NCI-H345 (cell line): ENCODE measurements around the gene MSANTD2.
A peak's percentile ranks its signal among the peaks of the same experiment; 100 is the strongest.

Experiments used
- DNase-seq: peaks from one replicate; lab custom pipeline; 2025; lab: John Stamatoyannopoulos, UW

The MSANTD2 gene

DNA sequence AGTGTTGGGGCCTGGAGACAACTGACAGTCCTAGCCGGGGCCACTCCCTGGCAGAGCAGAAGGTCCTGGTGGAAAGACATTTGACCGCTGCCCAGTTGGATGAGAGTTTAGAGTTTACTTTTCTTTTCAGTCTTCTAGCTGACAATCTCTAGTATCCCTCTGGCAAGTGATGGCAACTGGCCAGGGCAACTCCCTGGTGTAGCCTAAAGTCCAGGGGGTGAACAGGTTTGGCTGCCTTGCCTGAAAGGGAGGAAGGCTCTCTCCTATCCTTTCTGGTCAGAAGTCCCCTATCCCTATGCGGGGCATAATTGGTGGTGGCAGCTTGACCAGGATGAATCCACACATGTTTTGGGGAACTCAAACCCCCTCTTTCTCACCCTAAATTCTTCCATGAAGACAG is 16.8 kb upstream of the MSANTD2 start:
- DNase-seq = no peak

DNA sequence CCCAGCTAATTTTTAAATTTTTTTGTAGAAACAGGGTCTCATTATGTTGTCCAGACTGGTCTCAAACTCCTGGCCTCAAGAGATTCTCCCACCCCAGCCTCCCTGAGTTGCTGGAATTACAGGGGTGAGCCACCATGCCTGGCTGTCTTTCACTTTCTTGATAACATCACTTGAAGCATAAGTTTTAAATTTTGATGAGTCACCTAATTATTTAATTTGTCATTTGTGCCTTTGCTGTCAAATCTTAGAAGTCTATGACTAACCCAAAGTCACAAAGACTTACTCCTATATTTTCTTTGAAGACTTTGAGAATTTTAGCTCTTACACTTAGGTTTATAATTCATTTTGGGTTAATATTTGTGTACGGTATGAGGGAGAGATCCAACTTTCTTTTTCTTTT is 14.5 kb upstream of the MSANTD2 start:
- no peak for DNase-seq

DNA sequence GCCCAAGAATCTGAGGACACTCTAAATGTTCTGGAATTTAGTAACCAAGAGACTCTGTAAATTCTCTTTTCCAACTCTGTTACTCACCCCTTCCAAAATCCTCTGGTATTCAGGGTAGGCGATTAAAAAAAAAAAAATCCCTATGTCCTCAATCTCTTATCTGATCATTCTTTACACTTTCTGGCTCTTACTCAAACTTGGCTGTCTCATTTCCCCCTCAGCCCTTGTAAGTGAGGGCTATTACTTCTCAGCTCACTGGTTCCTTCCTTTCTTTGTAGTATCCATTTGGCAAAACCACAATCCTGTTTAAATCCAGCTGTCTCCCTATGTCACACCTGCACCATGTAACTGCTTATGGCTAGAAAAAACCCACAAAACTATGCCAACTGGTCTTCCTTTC is 12.7 kb upstream of the MSANTD2 start:
- no peak for DNase-seq

DNA sequence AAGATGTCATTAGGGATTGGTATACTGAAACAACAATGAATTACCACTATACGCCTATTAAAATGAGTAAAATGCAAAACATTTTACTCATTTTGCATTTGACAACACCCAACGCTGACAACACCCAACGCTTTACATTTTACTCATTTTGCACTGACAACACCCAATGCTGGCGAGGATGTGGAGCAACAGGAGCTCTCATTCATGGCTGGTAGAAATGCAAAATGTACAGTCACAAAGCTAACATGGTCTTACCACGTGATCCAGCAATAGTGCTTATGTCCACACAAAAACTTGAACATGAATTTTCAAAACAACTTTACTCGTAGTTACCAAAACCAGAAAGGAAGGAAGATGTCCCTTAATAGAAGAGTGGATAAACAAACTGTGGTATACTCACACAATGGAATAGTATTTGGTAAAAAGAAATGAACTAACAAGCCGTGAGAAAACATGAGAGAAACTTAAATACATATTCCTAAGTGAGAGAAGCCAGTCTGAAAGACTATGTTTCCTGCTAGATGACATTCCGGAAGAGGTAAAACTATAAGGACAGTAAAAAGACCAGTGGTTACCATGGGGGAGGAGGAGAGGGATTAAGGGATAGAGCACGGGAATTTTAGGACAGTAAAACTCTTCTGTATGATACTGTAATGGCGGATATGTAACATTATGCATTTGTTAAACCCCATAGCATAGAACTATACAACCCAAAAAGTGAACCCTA is 11.4 kb upstream of the MSANTD2 start:
- DNase-seq = no peak

DNA sequence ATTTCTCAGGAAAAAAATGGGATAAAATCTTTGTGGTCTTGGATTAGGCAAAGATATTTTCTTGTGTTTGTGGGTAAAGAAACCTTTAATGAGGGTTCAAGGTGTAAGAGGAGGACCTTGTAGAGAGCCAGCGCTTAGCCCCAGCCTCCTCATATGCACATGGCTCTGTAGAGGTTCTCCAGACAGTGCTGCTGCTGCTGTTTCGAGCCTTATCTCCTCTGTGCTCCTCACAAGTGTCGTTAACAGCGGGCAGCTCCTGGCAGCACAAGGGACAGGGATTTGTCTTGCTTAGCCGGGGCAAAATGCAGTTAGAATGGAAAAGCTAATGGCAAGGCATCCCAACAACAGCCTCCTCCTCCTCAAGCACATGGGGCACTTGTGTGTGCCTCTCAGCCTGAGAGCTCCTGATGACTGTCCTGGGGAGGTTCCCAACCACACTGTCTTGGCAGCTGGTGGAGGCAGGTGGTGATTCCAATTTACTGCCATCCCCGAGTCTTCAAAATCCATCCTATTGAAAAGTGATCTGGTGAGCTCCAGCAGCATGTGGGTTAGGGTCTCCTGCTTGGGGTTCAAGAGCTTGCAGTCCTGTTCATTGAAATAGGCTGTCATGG is 7.6 kb upstream of the MSANTD2 start:
- no peak for DNase-seq

DNA sequence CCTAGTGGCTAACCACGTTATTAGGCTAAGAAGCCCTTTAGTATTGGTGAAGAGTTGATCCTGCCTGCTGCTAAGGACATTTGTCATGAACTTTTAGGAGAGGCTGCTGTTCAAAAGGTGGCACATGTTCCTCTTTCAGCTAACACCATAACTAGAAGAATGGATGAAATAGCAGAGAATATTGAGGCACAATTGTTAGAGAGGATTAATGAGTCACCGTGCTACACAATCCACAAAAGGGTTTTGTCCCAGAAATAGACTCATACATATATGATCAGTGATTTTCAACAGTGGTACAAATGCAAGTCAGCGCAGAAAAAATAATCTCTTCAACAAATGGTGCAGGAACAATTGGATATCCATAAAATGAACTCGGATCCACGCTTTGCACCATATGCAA is 7.0 kb upstream of the MSANTD2 start:
- no peak for DNase-seq

DNA sequence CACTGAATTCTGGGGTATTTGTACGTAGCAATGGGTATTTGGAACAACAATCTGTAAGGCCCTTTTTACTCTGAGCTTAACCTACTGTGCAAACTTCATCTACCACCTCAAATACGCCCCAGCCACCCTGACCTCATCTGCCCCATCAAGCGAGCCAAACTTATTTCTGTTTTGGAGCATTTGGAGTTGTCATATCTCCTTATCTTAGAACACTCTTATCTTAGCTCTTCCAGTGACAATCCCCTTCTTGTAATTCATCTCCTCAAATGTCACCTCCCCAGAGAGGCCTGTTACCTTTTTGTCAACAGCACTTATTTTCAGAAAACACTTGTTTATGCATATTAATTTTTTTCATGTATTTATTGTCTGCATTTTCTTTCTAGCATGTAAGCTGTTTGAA is 4.7 kb upstream of the MSANTD2 start:
- DNase-seq = no peak

DNA sequence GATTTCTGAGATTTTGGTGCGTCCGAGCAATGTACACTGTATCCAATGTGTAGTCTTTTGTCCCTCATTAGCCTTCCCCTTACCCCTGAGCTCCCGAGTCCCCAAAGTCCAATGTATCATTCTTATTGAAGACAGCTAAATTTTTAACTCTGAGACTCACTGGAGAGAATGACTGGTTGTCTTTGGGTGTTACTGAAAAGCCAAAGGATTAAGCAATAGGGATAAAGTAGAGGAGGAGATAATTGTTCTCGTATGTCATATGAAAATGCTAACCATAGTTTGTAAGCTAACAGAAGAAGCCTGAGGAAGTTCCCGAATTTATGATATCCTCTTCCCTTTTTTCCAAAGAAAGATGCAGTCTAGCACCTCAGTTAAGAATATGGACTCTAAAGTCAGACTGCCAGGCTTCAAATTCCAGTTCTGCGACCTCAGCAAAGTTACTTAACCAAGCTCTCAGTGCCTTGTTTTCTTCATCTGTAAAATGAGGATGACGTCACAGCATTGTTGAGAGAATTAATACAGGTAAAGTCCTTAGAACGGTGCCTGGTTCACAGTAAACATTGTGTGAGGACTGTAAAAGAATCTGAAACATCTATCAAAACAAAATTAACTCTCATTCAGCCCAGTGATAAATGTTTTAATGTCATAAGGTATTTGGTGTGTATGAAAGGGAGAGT is 1.6 kb upstream of the MSANTD2 start:
- DNase-seq = no peak

DNA sequence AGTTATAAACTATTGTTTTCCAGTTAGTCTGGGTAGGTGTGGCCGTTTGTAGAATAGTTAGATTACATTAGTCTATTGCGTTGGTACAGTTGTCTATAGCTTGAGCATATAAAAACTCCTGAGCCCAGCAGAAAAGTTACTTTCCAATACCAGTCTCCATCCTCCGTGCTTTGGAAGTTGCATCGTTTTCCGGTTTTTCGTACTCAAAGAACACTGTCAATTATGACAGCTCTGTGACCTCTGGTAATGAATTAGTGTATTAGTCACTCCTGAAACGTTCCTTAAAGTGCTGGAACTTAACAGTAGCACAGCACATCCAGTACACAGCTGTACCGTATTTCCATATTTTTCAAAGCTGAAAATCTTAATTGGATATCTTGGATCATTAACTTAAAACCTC is 808 bp upstream of the MSANTD2 start:
- no peak for DNase-seq

DNA sequence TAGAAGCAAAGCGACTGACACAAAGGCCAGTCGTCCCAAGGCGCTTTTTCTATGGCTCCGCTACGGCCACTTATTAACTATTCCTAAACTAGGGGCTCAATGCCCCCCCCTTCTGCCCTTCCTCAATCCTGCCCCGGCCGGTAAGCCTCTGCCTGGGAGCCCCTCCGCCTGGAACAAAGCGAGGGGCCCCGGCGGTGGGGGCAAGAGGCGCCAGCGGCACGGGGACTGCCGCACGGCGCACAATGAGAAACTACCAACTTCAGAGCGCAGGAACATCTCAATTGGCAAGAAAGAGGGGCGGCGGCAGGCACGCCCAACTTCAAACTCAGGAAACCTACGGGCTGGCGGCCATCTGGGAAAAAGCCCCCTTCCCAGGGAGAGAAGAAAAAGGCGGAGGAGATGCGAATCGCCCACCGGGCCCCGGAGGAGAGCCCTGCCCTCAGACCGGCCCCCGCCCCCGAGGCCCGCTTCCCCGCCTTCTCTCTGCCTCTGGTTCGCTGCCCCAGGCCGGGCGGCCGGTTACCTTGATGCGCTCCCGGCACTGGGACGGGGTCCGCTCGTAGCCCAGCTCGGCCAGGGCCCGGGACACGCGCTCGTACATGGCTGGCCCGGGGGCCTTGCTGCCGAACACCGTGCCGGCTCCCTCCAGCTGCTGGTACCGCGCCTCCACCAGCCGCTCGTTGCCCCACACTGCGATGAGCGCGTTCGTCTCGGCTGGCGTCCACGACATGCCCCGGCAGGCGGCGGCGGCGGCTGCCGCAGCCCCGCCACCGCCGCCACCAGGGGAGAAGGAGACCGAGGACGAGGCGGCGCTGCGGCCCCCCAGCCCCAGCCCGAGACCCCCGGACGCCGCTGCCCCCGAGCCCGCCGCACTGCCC is 619 bp downstream of the MSANTD2 start:
- DNase-seq = peak; percentile 38

DNA sequence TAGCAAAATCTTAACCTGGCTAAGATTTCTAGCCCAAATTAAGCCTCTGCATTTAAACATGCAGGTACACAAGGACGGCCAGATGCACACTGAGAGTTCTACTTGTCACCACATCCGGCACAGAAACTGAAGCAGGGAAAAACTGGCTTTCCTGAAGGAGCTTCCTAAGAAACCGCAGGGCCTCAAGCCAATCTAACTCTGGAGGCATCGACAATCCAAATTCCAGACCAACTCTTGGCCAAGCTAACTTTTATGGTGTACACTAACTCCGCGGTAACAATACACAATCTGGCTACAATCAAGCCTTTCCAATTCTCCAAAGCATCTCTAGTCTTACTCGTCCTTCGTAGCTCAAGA is 1.2 kb downstream of the MSANTD2 start:
- no peak for DNase-seq

DNA sequence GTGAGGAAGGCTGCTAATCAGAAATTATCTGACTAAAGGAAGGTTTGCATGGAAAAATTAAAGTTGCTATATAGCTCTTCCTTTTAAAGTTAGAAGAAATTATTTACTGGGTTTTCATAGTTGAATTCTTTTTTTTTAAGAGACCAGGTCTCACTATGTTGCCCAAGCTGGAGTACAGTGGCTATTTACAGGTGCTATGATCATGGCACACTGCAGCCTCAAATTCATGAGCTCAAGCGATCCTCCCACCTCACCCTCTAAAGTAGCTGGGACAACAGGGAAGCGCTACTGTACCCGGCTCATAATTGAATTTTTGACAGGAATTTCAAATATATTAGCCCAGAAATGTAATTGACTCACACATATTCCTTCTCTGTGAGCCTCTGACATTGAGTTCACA is 3.9 kb downstream of the MSANTD2 start:
- DNase-seq = no peak

DNA sequence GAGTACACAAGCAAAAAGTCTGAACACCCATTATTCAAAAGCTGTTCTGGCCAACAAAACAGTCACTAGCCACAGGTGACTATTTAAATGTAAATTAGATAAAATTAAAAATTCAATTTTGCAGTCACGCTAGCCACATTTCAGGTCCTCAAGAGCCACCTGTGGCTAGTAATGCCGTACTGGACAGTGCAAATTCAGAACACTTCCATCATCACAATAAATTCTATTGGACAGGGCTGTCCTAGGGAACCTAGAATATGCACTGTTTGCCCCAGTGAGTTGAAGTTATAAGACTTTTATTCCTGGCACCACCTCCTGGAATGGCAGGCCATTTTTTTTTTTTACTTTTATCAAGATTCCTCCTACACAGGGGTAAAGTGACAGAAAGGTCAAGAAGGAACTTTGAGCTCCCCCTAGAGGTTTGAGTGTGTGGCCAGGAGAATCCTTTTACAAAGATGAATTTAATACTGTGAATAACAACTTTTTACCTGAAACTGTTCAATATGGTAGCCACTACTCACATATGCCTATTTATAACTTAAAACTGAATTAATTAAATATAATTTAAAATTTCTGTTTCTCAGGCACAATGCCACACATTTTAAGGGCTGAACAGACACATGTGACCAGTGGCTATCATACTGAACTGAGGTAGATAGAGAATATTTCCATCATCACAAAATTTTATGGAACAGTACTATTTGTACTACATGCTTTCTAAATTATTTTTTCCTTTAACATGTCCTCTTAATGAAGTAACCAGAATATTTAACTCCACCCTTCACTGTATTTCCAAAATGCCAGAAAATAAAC is 6.5 kb downstream of the MSANTD2 start:
- DNase-seq = peak; percentile 33

DNA sequence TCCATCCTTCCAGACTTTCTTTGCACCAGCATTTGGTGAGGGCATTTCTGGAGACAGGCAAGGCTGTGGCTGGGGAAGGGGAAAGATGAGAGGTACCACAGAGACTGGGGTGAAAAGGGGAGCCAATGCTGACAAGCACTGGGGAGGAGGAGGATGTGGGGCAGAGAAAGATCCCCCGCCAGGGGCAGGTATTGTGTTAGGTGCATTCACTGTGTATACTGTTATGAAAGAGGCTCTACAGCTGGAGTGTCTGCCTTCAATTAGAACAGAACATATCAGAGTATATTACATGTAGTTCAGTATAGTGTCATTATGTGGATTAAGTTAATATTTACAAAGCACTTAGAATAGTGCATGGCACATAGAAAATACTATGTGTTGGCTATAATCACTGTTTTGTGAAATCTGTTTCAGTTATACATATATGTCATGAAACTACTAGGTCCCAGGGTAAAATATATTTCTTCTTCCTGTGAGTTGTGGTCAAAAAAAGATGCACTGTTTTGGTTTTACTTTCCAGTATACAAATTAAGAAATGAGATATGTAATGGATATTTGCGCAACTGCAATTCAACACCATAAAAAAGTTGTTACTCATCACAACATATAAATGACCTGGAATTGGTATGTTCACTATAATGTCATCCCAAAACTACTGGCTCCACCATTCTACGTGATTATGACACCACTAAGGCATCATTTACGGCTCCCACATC is 8.4 kb downstream of the MSANTD2 start:
- DNase-seq = peak; percentile 20

DNA sequence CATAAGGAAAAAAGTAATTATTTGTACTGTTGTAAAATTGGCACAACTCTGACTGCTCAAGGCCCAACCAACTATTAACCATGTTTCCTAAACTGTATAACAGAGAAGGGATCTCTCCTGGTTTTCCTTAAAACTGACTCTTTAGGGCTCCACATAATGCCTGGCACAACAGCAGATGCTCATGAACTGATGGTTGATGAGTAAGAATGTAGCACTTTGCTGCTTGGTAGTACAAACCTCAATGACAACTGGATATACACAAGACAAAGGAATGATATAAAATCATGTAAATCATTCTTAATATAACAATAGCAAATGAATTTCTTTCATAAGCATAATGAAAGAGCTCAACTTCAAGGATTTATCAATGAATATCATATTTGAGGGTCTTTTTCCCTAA is 11.7 kb downstream of the MSANTD2 start:
- DNase-seq = no peak

DNA sequence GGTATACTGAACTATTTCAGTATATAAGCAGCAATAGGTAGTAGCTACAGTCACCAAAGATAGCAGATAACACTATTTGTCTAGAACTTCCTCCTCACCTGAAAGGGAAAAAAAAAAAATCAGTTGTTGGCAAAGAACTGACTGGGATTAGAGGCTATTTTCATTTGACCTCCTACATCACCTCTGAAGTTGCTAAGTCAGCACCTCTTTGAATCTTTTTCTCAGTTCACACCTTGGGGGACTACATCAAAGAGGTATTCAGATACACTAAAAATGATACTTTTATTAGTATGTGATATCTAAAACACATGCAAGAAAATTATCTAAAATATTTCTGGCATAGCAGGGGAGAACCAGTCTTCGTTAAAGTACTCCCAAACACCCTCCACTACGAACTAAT is 16.2 kb downstream of the MSANTD2 start:
- DNase-seq = no peak

DNA sequence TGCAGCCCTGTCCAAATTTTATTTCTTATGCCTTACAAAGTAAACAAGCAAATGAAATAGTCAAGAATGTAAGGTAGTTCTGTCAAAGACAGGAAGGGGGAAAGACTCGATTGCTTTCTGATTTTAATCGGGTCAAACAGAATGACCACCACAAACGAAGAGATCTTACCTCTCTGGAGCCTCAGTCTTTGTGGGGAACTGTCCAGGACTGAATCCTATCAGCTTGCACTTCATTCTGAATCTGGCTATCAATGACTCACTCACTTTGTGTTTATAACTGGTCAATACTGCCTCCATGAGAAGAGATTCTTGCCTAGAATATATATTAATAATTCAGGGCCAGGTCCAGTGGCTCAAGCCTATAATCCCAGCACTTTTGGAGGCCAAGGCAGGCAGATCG is 17.2 kb downstream of the MSANTD2 start:
- no peak for DNase-seq

DNA sequence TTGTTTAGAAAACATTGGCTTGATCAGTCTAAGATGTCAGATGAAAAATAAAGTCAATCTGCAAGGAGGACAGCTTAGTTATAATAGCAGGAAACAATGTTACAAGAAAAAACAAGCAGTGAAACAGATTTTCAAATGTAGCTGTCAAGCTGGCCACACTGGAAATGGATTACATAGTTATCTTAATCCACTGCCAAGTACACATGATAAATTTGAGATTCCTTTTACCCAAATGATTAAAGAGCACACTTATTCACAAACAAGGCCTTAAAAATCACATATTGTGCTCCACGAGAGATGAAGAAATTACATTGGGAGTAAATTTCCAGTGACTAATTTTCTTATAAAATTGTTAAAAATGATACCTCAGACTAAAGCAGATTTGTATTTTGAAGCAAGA is 20.6 kb downstream of the MSANTD2 start:
- no peak for DNase-seq

DNA sequence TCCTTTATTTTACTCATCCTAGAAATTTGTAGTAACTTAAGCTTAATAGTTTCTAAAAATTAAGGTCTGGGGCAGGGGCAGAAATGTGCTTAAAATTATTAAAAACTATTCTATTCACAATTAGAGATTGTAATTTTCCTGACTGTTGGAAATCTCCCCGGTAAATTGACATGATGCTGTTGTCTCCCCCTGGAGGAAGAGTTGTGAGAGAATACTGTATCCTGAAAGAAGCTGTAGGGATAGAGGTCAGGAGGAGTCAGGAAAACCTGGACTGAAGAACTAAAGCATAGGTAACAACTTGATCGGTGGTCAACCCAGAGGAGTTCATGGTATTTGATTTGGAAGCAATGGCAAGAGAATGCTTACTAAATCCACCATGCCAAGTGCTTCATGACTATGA is 21.9 kb downstream of the MSANTD2 start:
- no peak for DNase-seq

DNA sequence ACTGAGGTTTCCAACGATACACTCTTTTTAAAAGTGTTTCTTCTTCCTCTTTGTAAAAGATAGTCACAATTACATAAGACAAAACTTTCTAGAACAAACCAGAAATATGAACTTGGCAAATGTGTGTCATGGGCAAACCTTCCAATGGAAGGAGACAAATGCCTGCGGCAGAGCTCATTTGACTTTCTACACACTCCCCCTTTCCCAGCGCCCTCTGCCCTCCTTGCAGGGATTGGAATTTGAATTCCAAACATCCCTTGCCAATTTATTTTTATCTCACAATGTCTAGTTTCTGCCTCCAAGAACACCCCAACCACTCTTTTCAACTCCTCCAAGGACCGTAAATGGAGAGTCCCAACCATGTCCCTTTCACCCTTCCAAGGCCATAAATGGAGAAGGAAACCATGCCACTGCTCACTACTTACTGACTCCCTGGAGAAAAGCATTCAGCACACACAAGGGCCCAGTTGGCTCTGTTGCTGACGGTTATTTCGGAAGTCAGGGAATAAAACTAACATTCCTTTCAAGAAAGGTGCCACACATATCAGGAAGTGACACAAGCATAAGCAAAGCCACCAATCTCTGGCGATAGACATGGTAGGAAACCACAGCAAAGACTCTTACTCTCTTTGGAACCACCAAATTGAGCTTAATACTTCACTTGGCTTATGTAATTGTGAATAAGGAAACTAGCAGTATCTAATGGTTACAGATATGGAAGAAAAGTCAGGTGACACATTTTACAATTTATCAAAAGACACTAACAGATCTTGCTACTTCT is 23.2 kb downstream of the MSANTD2 start:
- no peak for DNase-seq
